ENCODE data around the gene TM9SF1. TPM values are rescaled to one million over a fixed set of nuclear protein-coding genes. Genes with fewer than 3 reads are reported as not detected.

The TM9SF1 gene
- total and polyA plus RNA-seq, 2 of the 13 experiments (the other 11 are each of a cell fraction or from before 2014, with no cell fraction given): 83.2 to 110 TPM

DNA sequence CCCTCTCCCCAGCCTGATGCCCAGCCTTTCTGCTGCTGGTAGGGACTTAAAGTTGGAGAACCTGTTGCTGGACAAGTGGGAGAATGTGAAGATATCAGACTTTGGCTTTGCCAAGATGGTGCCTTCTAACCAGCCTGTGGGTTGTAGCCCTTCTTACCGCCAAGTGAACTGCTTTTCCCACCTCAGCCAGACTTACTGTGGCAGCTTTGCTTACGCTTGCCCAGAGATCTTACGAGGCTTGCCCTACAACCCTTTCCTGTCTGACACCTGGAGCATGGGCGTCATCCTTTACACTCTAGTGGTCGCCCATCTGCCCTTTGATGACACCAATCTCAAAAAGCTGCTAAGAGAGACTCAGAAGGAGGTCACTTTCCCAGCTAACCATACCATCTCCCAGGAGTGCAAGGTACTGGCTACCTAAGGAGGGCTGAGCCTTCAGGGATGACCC, 11.9 kb upstream of the TM9SF1 start:
- H3K36me3 ChIP-seq (replicated peaks in 1 of 2; ENCODE audit: control insufficient read depth in 1 of 2, insufficient read depth in 2 of 2, low read length in 2 of 2): peaks cover 39 to 56% of the 10 kb centered on the region in 2 experiments
- ChIA-PET POLR2A (interaction anchor here (0.9 to 2.7 kb wide), 7 partner anchors 9 to 65 kb away, joined by 3 to 13 read pairs (median 5); partner anchors contain the start of genes IPO4, IRF9, MDP1 and RABGGTA), CTCF (ENCODE audit: low intra/inter-chr PET ratio, low total read pairs) (no interaction called here)
- H2AFZ ChIP-seq (ENCODE audit: low read length): no peak overlapping the region
- H3K4me2 ChIP-seq (ENCODE audit: low read depth, low read length): no peak overlapping the region
- H3K27ac ChIP-seq (ENCODE audit: extremely low read length, insufficient read depth, low read length): no peak overlapping the region
- WGBS (ENCODE audit: low lambda C conversion rate): 99% methylated on average over 5 of the region's 5 CpGs
- H3K9ac ChIP-seq (ENCODE audit: insufficient read depth, low read depth, low read length): no peak overlapping the region
- FAIRE-seq (no peak), DNase-seq (ENCODE audit: low spot score) (no peak), ATAC-seq (no peak; the same call in 2 of the 3 replicates)
- in situ Hi-C loops (cut with HindIII; ENCODE audit: extremely low pct_ligation_motif_present, low pct_unique_long_range_greater_than_20kb) (no loop called here), intact Hi-C loops (cut with micrococcal nuclease; ENCODE audit: unreplicated experiment) (no loop called here)
- no peaks in the 10 kb centered on the region for H4K20me1 ChIP-seq (ENCODE audit: insufficient read depth, low read length)
- no peak overlapping the region for H3K4me3 ChIP-seq (replicated peaks in 1 of 3; ENCODE audit: insufficient read depth in 1 of 3, low read depth in 2 of 3, low read length in 3 of 3)
- H3K79me2 ChIP-seq (ENCODE audit: insufficient read depth, low read length): no peaks in the 10 kb centered on the region
- peaks cover 9% of the 10 kb centered on the region for H3K4me1 ChIP-seq (ENCODE audit: insufficient read depth, low read length)
- no peaks in the 10 kb centered on the region for H3K27me3 ChIP-seq (ENCODE audit: control insufficient read depth in 1 of 2, insufficient read depth in 2 of 2, low read length in 2 of 2)
- no TSS peak for BruUV-seq (replicated peaks)
- no peaks in the 10 kb centered on the region for H3K9me3 ChIP-seq (ENCODE audit: low read length)
- TF ChIP-seq ZNF75D (CRISPR knock-in tag; IDR thresholded peaks at IDR 0.05; ENCODE audit: borderline replicate concordance) (0 out of 2 replicates have a peak, but pooled peaks have one; percentile 59), HOXA7 (CRISPR knock-in tag; IDR thresholded peaks at IDR 0.05) (peak; percentile 71; the same call in 1 of the 2 replicates), SUZ12 (IDR thresholded peaks at IDR 0.05; ENCODE audit: low read depth, low read length) (no peak), SRSF1 (optimal IDR thresholded peaks at IDR 0.05; ENCODE audit: low read depth, low read length) (no peak), GFI1 (CRISPR knock-in tag; IDR thresholded peaks at IDR 0.05; ENCODE audit: borderline replicate concordance) (no peak), NR1H2 (CRISPR knock-in tag; IDR thresholded peaks at IDR 0.05; ENCODE audit: borderline replicate concordance, low read depth) (no peak), JARID2 (CRISPR knock-in tag; IDR thresholded peaks at IDR 0.05; ENCODE audit: insufficient replicate concordance) (no peak), MAFF (IDR thresholded peaks at IDR 0.05; ENCODE audit: low read depth, low read length) (no peak)
- TF ChIP-seq, protein P1, sequence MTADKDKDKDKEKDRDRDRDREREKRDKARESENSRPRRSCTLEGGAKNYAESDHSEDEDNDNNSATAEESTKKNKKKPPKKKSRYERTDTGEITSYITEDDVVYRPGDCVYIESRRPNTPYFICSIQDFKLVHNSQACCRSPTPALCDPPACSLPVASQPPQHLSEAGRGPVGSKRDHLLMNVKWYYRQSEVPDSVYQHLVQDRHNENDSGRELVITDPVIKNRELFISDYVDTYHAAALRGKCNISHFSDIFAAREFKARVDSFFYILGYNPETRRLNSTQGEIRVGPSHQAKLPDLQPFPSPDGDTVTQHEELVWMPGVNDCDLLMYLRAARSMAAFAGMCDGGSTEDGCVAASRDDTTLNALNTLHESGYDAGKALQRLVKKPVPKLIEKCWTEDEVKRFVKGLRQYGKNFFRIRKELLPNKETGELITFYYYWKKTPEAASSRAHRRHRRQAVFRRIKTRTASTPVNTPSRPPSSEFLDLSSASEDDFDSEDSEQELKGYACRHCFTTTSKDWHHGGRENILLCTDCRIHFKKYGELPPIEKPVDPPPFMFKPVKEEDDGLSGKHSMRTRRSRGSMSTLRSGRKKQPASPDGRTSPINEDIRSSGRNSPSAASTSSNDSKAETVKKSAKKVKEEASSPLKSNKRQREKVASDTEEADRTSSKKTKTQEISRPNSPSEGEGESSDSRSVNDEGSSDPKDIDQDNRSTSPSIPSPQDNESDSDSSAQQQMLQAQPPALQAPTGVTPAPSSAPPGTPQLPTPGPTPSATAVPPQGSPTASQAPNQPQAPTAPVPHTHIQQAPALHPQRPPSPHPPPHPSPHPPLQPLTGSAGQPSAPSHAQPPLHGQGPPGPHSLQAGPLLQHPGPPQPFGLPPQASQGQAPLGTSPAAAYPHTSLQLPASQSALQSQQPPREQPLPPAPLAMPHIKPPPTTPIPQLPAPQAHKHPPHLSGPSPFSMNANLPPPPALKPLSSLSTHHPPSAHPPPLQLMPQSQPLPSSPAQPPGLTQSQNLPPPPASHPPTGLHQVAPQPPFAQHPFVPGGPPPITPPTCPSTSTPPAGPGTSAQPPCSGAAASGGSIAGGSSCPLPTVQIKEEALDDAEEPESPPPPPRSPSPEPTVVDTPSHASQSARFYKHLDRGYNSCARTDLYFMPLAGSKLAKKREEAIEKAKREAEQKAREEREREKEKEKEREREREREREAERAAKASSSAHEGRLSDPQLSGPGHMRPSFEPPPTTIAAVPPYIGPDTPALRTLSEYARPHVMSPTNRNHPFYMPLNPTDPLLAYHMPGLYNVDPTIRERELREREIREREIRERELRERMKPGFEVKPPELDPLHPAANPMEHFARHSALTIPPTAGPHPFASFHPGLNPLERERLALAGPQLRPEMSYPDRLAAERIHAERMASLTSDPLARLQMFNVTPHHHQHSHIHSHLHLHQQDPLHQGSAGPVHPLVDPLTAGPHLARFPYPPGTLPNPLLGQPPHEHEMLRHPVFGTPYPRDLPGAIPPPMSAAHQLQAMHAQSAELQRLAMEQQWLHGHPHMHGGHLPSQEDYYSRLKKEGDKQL (CRISPR knock-in tag; IDR thresholded peaks at IDR 0.05; ENCODE audit: low read depth): no peak
- TF ChIP-seq, protein P2, sequence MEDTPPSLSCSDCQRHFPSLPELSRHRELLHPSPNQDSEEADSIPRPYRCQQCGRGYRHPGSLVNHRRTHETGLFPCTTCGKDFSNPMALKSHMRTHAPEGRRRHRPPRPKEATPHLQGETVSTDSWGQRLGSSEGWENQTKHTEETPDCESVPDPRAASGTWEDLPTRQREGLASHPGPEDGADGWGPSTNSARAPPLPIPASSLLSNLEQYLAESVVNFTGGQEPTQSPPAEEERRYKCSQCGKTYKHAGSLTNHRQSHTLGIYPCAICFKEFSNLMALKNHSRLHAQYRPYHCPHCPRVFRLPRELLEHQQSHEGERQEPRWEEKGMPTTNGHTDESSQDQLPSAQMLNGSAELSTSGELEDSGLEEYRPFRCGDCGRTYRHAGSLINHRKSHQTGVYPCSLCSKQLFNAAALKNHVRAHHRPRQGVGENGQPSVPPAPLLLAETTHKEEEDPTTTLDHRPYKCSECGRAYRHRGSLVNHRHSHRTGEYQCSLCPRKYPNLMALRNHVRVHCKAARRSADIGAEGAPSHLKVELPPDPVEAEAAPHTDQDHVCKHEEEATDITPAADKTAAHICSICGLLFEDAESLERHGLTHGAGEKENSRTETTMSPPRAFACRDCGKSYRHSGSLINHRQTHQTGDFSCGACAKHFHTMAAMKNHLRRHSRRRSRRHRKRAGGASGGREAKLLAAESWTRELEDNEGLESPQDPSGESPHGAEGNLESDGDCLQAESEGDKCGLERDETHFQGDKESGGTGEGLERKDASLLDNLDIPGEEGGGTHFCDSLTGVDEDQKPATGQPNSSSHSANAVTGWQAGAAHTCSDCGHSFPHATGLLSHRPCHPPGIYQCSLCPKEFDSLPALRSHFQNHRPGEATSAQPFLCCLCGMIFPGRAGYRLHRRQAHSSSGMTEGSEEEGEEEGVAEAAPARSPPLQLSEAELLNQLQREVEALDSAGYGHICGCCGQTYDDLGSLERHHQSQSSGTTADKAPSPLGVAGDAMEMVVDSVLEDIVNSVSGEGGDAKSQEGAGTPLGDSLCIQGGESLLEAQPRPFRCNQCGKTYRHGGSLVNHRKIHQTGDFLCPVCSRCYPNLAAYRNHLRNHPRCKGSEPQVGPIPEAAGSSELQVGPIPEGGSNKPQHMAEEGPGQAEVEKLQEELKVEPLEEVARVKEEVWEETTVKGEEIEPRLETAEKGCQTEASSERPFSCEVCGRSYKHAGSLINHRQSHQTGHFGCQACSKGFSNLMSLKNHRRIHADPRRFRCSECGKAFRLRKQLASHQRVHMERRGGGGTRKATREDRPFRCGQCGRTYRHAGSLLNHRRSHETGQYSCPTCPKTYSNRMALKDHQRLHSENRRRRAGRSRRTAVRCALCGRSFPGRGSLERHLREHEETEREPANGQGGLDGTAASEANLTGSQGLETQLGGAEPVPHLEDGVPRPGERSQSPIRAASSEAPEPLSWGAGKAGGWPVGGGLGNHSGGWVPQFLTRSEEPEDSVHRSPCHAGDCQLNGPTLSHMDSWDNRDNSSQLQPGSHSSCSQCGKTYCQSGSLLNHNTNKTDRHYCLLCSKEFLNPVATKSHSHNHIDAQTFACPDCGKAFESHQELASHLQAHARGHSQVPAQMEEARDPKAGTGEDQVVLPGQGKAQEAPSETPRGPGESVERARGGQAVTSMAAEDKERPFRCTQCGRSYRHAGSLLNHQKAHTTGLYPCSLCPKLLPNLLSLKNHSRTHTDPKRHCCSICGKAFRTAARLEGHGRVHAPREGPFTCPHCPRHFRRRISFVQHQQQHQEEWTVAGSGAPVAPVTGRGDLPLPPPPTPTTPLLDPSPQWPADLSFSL (CRISPR knock-in tag; IDR thresholded peaks at IDR 0.05): no peak
